ENCODE measurements around the gene SH2D1B.
"Not testable (repeated sequence)": the region's sequence is repeated elsewhere in the genome, so short reads cannot be mapped to it uniquely, and the experiment has no call there.

SH2D1B gene, protein sequence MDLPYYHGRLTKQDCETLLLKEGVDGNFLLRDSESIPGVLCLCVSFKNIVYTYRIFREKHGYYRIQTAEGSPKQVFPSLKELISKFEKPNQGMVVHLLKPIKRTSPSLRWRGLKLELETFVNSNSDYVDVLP
- 0 reads per million in 2 experiments for total RNA-seq

DNA sequence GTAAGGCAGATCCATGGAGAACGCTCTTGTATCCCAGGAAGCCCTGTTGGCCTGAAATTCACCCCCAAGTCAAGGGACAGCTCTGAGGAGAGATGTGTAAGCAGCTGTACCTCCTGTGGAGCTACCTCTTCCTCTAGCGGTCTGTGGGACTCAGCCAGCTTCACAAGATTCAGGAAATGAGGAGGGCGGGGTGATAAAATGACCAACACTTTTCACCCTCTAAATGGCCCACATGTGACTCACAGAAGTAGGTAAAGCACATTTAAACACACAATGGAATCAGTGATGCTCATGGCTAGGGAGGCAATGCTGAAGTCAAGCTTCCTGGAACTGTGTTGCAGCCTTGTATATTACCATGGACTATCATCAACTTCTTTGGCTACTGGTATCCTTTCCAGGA, at the start of gene SH2D1B:
Gene SH2D1B (minus strand): TSS at position 135 of the 400 bp plus-strand sequence. CDS start 120 bp downstream, at position 15.
- DNase-seq (ENCODE audit: low read depth) = no peak

DNA sequence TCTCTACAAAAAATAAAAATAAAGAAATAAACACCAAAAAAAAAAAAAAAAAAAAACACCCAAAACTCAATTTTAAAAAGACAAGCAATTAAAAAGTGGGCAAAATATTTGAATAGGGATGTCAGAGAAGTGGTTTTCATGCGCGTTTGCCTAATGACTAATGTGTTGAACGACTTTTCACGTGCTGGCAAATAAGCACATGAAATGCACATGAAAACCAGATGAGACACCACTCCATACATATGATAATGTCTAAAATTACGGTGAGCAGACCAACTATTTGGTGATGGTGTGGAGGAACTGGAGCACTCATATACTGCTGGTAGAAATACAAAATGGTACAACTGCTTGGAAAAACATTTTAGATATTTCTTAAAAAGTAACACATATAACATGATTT, 46.3 kb upstream of the SH2D1B start:
- DNase-seq (ENCODE audit: low read depth) = no peak

DNA sequence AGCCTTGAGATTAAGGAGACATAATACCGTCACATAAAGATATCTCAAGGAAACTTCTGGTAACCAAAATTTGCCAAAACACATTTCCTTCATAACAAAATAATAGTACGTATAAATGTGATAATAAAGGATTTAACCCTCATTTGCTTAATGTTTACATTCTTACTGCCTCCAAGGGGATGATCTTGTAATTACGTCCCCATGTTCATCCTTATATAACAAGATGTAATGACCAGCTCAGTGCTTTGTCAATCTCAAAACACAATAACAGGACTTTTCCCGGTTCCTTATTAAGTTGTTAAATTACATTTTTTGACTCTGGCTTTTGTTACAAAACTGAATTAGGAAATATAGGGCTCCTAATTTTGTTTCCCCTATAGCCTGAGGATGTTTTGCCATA, 44.4 kb upstream of the SH2D1B start:
- no peak for DNase-seq (ENCODE audit: low read depth)

DNA sequence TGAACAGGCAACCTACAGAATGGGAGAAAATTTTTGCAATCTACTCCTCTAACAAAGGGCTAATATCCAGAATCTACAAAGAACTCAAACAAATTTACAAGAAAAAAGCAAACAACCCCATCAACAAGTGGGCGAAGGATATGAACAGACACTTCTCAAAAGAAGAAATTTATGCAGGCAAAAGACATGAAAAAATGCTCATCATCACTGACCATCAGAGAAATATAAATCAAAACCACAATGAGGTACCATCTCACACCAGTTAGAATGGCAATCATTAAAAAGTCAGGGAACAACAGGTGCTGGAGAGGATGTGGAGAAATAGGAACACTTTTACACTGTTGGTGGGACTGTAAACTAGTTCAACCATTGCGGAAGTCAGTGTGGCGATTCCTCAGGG, 42.4 kb upstream of the SH2D1B start:
- not testable (repeated sequence) for DNase-seq (ENCODE audit: low read depth)

DNA sequence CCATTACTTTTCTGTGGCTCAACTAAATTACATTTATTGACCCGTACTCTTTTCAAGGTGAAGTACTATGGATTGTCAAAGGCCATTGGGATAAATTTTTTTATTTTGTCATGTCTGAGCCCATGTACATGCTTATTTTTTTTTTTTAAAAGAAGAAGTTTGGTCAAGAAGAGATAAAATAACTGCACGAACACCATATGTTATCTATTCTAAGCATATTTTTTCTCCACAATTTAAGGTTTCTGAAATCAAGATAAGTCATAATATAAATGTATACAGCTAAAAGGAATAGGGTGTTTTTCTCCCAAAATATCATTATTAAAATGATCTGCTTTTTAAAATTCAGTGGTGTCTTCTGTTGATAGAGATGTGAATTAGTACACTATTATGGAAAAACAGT, 35.0 kb upstream of the SH2D1B start:
- no peak for DNase-seq (ENCODE audit: low read depth)

DNA sequence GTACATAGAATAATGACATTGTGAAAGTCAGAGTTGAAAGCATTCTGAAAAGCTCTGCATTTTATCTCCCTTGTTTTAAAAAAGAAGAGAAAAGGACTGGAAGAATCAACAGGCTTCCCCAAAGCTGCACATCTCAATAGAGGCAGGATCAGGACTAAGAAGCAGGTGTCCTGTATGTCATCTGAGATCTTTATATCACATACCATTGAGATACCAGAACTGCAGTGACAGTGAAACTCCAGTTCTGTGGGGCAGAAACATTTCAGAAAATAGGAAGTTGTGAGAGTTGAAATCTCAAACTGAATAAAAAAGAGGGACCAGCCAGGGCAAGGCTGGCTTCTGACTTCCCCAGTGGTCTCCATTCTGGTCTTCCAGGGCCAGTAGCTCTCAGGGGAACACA, 33.0 kb upstream of the SH2D1B start:
- DNase-seq (ENCODE audit: low read depth) = no peak

DNA sequence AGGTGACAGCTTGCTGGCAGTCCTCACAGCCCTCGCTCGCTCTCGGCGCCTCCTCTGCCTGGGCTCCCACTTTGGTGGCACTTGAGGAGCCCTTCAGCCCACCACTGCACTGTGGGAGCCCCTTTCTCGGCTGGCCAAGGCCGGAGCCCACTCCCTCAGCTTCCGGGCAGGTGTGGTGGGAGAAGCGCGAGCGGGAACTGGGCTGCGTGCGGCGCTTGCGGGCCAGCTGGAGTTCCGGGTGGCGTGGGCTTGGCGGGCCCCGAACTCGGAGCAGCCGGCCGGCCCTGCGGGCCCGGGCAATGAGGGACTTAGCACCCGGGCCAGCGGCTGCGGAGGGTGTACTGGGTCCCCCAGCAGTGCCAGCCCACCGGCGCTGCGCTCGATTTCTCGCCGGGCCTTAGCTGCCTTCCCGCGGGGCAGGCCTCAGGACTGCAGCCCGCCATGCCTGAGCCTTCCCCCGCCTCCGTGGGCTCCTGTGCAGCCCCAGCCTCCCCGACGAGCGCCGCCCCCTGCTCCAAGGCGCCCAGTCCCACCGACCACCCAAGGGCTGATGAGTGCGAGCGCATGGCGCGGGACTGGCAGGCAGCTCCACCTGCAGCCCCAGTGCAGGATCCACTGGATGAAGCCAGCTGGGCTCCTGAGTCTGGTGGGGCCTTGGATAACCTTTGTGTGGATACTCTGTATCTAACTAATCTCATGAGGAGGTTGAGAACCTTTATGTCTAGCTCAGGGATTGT, 21.2 kb upstream of the SH2D1B start:
- not testable (repeated sequence) for DNase-seq (ENCODE audit: low read depth)

DNA sequence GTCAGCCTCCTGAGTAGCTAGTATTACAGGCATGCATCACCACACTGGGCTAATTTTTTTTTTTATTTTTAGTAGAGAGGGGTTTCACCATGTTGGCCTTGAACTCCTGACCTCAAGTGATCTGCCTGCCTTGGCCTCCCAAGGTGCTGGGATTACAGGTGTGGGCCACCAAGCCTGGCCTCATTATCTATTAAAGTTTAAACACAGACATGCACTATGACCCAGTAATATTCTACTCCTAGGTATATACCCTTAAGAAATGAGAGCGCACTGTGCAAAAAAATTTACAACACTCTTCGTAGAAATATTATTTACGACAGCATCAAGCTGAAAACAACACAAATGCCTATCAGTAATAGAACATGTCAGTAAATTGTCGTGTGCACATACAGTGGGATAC, 18.6 kb upstream of the SH2D1B start:
- DNase-seq (ENCODE audit: low read depth) = no peak

DNA sequence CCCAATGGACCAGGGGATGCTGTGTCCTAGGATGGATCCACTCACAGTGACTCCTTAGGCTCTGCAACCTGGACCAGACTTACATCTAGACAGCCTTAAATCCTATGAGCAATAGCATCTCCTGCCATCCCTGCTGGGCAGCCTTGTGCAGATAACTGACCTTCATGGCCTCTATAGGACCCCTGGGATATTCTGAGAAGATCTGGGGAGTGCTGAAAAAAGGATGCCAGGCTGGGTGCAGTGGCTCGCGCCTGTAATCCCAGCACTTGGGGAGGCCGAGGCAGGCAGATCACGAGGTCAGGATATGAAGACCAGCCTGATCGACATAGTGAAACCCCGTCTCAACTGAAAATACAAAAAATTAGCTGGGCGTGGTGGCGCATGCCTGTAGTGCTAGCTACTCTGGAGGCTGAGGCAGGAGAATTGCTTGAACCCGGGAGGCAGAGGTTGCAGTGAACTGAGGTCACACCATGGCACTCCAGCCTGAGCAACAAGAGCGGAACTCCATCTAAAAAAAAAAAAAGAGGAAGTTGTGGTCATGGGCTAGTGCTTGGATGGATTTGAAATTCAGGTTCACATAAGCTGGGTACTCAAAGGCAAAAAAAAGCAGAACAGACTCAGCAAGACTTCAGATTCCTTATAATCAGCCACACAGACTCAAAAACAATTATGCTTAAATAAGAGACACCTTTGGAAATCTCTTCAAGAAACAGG, 10.9 kb upstream of the SH2D1B start:
- DNase-seq (ENCODE audit: low read depth) = no peak

DNA sequence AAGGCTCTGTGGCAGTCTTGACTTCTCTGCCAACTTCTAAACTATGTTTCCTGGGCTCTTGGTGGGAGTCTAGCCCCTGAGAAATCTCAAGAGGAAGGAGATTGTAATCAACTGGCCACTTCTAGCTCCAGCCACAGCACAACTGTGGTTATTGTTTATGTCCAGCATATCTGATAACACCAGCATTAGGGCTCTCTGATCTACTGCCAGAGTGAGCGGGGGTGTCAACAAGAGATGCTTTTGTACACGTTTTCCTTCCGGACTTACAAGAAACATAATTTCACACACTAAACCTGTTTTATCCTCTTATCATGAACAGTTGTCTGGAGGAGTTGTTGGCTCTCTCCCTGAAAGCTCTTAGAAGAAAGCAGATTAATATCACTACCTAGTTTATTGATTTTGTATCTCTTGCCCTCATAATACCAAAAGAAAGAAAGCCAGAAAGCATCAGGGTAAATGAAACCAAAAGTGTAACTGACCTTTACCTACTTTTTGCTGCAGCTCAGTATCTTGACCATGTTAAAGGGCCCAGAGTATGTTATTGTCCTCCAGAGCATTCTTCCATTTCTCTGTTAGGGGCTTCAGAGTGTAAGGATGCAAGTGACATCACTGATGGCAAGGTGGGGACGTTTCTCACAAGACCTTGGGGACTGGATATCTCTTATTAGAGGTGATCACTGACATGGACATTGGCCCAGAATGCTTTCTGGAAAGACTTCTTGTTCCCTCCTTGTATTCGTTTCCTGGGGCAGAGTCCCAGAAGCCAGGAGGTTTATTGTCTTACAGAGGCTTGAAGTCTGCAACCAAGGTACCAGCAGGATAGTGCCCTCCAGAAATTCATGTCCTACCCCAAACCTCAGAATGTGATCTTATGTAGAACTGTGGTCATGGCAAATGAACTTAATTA, 9.6 kb upstream of the SH2D1B start:
- DNase-seq (ENCODE audit: low read depth) = no peak

DNA sequence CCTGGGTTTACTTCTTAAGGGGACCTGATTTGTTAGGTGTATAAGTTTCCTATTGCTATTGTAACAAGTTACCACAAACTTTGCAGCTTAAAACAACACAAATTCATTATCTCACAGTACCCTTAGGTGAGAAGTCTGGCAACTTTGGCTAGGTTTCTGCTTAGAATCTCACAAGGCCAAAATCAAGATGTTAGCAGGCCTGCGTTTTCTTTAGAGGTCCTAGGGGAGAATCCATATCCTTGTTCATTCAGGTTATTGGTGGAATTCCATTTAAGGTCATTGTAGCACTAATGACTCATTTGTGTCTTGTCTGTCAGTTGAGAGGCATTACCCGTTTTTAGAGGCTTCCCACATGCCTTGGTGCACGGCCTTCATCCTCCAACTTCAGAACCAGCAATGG, 8.2 kb upstream of the SH2D1B start:
- no peak for DNase-seq (ENCODE audit: low read depth)

DNA sequence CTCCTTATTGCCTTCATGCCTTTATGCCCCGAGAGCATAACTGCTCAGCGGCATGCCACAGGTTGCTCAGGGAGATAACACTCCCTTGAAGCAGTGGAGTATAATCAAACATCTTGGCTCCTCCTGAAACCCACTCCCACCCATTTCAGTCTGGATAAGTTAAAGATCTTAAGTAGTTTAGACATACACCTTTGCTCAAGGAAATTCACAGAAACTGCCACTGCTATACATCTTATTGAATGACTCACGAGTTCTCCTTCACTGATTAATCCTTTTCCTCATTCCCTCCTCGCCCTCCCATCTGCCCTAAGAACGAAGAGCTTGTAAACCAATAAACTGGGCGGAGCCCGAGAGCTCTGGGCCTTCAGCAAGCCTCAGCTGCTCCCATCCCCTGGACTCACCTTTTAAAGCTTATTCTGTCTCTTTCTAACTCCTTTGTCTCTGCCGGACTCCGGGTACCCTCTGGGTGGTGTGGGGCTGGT, 7.6 kb upstream of the SH2D1B start:
- DNase-seq (ENCODE audit: low read depth) = not testable (repeated sequence)

DNA sequence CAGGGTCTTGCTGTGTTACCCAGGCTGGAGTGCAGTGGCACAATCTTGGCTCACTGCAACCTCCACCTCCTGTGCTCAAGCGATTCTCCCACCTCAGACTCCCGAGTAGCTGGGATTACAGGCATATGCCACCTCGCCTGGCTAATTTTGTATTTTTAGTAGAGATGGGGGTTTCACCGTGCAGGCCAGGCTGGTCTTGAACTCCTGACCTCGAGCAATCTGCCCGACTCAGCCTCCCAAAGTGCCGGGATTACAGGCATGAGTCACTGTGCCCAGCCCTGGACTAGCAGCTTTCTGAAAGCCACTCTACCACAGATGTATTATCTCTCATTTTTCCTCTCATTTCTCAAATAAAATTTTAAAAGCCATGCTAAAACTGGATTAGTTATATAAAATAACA, 6.6 kb upstream of the SH2D1B start:
- DNase-seq (ENCODE audit: low read depth) = not testable (repeated sequence)

DNA sequence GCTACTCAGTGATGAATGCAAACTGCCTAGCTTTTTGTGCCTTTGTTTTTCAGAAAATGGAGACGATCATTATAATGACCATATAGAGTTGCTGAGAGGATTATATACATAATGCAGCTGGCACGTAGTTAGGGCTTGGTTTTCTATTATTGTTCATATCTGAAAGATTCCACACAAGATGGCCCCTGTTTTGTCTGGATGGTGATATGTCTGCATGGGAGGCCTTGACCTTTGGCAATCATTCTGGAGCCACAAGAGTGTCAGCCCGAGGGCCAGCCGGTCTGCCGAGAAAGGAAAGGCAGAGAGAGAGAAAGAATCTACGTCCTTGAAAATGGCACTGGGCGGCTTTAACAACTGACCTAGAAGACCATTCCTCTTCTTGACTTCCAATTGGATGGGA, 5.7 kb upstream of the SH2D1B start:
- DNase-seq (ENCODE audit: low read depth) = no peak

DNA sequence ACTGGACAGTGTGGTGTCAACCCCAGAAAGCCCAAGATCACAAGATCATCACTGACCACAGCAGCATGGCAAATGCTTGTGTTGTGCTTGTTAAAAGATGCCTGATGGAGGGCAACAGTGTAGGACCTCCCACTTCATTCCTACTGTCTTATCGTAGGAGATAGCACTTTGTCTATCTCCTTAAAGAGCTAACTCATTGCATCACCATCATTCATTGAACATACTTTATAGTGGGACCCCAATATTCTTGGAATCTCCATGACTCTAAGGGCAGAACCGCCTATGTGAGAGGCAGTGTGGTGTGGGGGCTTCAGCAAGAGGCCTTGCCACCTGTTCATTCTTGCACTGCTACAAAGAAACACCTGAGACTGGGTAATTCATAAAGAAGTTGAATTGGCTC, 5.0 kb upstream of the SH2D1B start:
- DNase-seq (ENCODE audit: low read depth) = no peak

DNA sequence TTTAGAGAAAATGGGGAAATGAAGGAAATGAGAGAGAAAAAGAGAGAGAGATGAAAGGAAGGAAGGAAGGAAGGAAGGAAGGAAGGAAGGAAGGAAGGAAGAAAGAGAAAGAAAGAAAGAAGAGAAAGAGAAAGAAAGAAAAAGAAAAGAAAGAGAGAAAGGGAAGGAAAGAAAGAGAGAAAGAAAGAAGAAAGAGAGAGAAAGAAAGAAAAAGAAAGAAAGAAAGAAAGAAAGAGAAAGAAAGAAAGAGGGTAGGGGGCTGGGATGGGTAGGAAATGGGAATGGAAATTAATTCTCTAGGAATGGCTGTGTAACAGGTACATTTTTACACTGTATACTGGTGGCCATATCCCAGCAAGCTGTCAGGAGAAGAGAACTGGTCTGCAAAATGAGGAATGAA, 4.3 kb upstream of the SH2D1B start:
- DNase-seq (ENCODE audit: low read depth) = no peak

DNA sequence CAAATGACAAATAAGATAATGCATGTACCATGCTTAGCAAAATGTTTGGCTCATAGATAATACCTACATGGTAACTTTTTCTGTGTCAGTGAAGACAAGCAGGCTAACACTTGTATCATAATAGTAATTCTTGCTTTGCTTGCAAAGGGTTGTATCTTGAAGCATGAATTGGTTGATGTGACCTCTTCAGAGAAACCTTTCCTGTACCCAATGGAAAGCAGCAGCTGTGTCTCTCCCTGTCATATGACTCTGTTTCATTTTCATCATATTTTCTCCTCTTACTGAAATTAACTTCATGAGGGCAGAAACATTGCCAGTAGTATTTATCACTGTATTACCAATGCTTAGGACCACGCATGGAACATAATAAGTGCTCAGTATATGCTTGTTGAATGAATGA, 4.4 kb downstream of the SH2D1B start:
- DNase-seq (ENCODE audit: low read depth) = no peak

DNA sequence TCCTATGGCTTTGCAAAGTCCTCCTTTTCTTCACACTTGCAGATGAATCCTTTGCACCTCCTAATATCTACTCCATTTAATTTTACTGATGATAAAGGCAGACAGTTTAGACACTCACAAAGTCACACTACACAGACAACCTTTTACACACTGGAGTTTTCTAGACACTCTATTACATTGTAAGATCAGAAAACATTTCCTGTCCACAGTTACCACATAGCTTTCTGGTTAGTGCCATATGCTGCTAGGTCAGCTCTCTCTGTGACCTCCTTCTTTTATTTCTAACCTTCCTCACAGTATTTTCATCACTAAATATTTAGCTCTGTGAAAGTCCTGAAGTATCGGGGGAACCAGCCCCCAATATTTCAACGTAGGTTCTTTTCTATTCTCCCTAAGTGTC, 5.1 kb downstream of the SH2D1B start:
- no peak for DNase-seq (ENCODE audit: low read depth)

DNA sequence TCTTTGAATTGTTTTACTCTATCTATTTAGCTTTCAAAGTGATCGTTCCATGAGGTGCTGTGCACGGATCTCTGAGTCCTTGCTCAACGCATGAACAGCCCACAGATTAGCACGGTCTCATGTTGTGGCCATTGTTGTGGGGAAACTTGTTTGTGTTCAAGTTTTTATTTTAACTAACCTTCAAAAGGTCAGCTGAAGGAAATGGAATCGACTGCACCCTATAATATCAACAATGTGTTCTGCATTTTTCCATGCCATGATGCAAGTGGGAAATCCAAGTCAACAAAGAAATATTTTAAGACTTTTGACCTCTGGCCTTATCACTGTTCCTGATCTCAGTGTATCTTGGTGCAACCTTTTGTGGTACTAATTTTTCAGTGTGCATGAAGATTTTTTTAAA, 6.1 kb downstream of the SH2D1B start:
- no peak for DNase-seq (ENCODE audit: low read depth)

DNA sequence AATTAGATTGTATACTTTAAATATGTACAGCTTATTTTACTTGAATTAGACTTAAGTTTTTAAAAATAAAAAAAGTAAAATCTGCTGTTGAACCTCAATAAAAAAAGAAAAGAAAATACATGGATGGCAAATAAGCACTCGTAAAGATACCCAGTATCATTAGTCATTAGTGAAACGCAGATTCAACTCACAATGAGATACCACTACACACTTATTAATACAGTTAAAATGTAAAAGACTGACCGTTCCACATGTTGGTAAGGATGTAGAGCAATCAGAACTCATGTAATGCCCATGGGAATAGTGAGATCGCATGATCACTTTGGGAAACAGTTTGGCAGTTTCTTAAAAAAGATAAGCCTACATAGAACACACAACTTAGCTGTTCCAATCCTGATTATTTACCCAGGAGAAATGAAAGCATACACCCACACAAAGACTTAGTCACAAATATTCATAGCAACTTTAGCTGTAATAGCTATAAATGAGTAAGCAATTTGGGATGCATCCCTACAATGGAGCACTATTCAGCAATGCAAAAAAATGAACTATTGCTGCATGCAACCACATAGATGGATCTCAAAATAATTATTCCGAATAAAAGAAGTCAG, 7.3 kb downstream of the SH2D1B start:
- DNase-seq (ENCODE audit: low read depth) = no peak

DNA sequence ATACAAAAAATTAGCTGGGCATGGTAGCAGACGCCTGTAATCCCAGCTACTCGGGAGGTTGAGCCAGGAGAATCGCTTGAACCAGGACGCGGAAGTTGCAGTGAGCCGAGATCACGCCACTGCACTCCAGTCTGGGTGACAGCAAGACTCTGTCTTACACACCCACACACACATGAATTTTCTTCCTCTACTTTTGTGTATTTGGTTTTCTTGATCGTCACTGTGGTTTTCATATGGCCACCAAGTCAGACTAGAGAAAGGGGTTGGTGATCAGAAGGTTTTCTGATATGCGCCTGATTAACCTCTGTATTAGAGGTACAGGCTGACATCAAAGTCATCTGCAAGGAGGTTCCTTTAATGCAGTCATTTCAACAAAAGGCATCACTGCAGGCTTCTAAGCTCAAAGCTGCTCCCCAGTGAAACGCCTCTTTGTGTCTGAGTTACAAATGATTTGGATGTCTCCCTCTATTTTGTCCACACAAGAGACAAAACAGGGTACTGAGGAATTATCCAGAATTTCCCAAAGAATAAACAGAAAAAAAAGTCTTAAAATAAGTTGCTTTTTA, 11.1 kb downstream of the SH2D1B start:
- DNase-seq (ENCODE audit: low read depth) = no peak
